ENCODE data around the gene ZBTB26. TPM values are rescaled to one million over a fixed set of nuclear protein-coding genes. Genes with fewer than 3 reads are reported as not detected.
"Not testable (repeated sequence)": the region's sequence is repeated elsewhere in the genome, so short reads cannot be mapped to it uniquely, and the experiment has no call there.

ZBTB26 gene
- total RNA-seq, 1 donor = 4.3 TPM

DNA sequence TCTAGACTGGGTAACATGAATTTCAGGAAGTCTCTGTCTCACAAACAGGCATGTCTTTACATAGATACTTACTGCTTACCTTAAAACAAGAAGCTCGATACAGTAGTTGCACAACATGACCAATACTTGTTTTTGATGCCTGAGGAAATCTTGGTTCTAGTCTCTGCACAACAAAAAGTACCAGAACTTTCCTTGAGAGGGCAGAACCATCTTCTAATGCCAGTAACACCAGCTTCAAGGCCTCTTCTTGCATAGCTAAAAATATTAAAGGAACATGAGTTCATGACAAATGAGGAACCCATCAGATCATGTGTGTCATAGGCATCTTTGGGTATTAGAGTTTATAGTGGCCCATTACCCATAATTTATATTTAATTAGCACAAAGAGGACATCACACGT lies 48.2 kb downstream of the ZBTB26 start:
- TF ChIP-seq, protein P1, sequence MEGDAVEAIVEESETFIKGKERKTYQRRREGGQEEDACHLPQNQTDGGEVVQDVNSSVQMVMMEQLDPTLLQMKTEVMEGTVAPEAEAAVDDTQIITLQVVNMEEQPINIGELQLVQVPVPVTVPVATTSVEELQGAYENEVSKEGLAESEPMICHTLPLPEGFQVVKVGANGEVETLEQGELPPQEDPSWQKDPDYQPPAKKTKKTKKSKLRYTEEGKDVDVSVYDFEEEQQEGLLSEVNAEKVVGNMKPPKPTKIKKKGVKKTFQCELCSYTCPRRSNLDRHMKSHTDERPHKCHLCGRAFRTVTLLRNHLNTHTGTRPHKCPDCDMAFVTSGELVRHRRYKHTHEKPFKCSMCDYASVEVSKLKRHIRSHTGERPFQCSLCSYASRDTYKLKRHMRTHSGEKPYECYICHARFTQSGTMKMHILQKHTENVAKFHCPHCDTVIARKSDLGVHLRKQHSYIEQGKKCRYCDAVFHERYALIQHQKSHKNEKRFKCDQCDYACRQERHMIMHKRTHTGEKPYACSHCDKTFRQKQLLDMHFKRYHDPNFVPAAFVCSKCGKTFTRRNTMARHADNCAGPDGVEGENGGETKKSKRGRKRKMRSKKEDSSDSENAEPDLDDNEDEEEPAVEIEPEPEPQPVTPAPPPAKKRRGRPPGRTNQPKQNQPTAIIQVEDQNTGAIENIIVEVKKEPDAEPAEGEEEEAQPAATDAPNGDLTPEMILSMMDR (IDR thresholded peaks at IDR 0.05; ENCODE audit: insufficient read depth, low read depth, low read length) = no peak
- H3K4me3 ChIP-seq (ENCODE audit: low read depth, low read length) = no peak overlapping the region
- no peak for DNase-seq (ENCODE audit: low read depth)

DNA sequence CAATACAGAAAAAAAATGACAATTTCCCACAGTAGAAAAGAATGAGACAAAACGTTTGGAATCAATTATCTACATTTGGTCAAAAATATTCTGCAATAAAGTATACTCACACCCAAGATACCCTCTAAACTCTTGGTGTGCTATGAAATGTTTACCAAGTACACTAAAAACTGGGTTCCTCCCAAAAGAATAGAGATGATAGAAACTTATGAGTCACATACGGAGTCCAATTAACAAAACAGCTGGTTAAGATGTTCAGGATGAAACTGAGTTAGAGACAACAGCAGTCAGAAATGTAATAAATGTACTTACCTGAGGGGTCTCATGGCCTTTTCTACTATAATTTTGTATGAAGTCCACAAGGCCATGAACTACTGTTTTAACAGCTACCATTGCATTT lies 51.9 kb downstream of the ZBTB26 start:
- TF ChIP-seq, protein P1 (IDR thresholded peaks at IDR 0.05; ENCODE audit: insufficient read depth, low read depth, low read length) = no peak
- no peak overlapping the region for H3K4me3 ChIP-seq (ENCODE audit: low read depth, low read length)
- DNase-seq (ENCODE audit: low read depth) = no peak

DNA sequence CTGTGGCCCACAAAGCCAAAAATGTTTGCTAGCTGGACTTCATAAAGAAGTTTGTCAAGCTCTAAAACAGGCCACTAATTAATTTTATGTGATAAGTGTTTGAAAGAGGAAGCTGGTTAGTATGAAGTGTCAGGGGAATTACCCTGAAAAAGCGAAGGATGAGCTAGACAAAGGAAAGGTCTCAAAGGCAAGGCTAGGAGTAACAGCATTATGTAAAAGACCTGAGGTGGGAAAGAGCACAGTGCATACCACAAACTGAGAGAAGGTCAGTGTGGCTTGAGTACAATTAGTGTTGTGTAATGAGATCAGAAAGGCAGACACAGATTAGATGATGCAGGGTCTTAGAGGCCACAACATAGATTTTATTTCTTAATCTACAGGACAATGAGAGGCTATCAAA lies 55.8 kb downstream of the ZBTB26 start:
- H3K4me3 ChIP-seq (ENCODE audit: low read depth, low read length) = no peak overlapping the region
- TF ChIP-seq, protein P1 (IDR thresholded peaks at IDR 0.05; ENCODE audit: insufficient read depth, low read depth, low read length) = no peak
- no peak for DNase-seq (ENCODE audit: low read depth)

DNA sequence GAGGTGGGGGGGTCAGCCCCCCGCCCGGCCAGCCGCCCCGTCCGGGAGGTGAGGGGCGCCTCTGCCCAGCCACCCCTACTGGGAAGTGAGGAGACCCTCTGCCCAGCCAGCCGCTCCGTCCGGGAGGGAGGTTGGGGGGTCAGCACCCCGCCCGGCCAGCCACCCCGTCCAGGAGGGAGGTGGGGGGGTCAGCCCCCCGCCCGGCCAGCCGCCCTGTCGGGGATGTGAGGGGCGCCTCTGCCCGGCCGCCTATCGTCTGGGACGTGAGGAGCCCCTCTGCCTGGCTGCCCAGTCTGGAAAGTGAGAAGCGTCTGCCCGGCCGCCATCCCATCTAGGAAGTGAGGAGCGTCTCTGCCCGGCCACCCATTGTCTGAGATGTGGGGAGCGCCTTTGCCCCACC lies 64.0 kb downstream of the ZBTB26 start:
- not testable (repeated sequence) for H3K4me3 ChIP-seq (ENCODE audit: low read depth, low read length); DNase-seq (ENCODE audit: low read depth)

DNA sequence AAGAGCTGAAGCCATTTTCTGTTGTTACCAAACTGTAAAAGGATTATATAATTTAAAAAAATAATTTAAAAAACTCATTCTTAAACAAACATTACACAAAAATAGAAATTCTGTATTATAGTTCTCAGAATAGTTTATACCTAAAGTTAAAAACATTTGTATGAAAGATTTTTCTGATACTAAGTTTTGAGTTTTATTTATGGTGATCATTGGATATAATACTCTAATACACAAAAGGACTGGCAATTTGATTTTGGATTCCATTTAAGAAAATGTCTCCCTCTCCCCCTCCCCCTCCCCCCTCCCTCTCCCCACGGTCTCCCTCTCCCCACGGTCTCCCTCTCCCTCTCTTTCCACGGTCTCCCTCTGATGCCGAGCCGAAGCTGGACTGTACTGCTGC lies 65.2 kb downstream of the ZBTB26 start:
- no peak for DNase-seq (ENCODE audit: low read depth)
- TF ChIP-seq, protein P1 (IDR thresholded peaks at IDR 0.05; ENCODE audit: insufficient read depth, low read depth, low read length) = no peak
- H3K4me3 ChIP-seq (ENCODE audit: low read depth, low read length) = no peak overlapping the region

Small RNA genes within 50 kb of the gene (small RNA-seq; reads per million reads assigned to genes)
- not detected for gene RNY1P15
- 197 reads per million, percentile 98 among the genes with 10 or more reads in this experiment for gene SNORD90

Other genes with a start within 250 kb of the ZBTB26 start
- gene OR1L4, start 207.5 kb downstream of the ZBTB26 start, total RNA-seq = not detected in 2 replicates
- not detected in 2 replicates for gene OR1L6, start 189.2 kb downstream of the ZBTB26 start, total RNA-seq
- gene OR5C1, start 142.6 kb downstream of the ZBTB26 start, total RNA-seq = not detected in 2 replicates
- gene OR1K1, start 131.4 kb downstream of the ZBTB26 start, total RNA-seq = not detected in 2 replicates
- gene PDCL, start 102.9 kb downstream of the ZBTB26 start, total RNA-seq = 31.6 and 43.6 TPM in 2 replicates
- 52.8 and 67.8 TPM in 2 replicates for gene RC3H2, start 26.2 kb downstream of the ZBTB26 start, total RNA-seq
- 11.6 and 20.3 TPM in 2 replicates for gene ZBTB6, start 18.2 kb downstream of the ZBTB26 start, total RNA-seq
- gene RABGAP1, start 9.5 kb upstream of the ZBTB26 start, total RNA-seq = 47.4 and 60.9 TPM in 2 replicates
- 1.9 and 3.0 TPM in 2 replicates for gene GPR21, start 102.2 kb upstream of the ZBTB26 start, total RNA-seq